IMR-90 (cell line): Measurements from ENCODE around the gene SRPRA. TPM values are rescaled to one million over a fixed set of nuclear protein-coding genes. Genes with fewer than 3 reads are reported as not detected.

Source experiments
- ATAC-seq: fragments of 200-7000 bp; cut with Tn5 transposase; 2 replicates; pipeline ENCODE4 v1.9.1; 2020; ENCODE audit warnings: low read depth, mild to moderate bottlenecking, moderate library complexity
- BruUV-seq: library from RNA; stranded (reverse); fragments of 400-500 nt; replicated peaks from 2 replicates; lab custom pipeline; 2021; lab: Mats Ljungman, UMichigan
- CTCF ChIA-PET: fragments of 300-600 bp; formaldehyde crosslinking; extraction: SDS; loops from one replicate; lab custom pipeline; 2021; ENCODE audit warnings: antibody characterized with exemption; lab: Yijun Ruan, JAX
- POLR2A ChIA-PET: fragments of 300-600 bp; sonication (Branson Sonifier 250); formaldehyde crosslinking; loops from one replicate; lab custom pipeline; 2022; ENCODE audit warnings: antibody characterized with exemption; ENCODE audit not compliant: unreplicated experiment; lab: Charles Lee
- DNase-seq: peaks from one replicate; pipeline ENCODE4 v3.0.0; 2013
- H2AFZ ChIP-seq: replicated peaks from 2 replicates; pipeline ENCODE3; 2013; ENCODE audit warnings: low read length, mild to moderate bottlenecking; ENCODE audit not compliant: poor library complexity
- H2AK5ac ChIP-seq: 2 replicates; pipeline ENCODE4 v1.6.1; 2013; ENCODE audit warnings: low read depth, low read length, inconsistent platforms
- H2AK9ac ChIP-seq: replicated peaks from 2 replicates; pipeline ENCODE3; 2013; ENCODE audit warnings: mild to moderate bottlenecking, low read depth, low read length, moderate library complexity; ENCODE audit not compliant: poor library complexity
- H2BK120ac ChIP-seq: 2 replicates; pipeline ENCODE4 v1.6.1; 2013; ENCODE audit warnings: low read depth, low read length, inconsistent platforms
- H2BK15ac ChIP-seq: 3 replicates; pipeline ENCODE4 v1.6.1; 2013; ENCODE audit warnings: low read depth, low read length, inconsistent platforms
- H2BK20ac ChIP-seq: 2 replicates; pipeline ENCODE4 v1.6.1; 2013; ENCODE audit warnings: low read depth, mild to moderate bottlenecking, inconsistent platforms, low read length, moderate library complexity
- H2BK5ac ChIP-seq: 2 replicates; pipeline ENCODE4 v1.6.1; 2013; ENCODE audit warnings: mild to moderate bottlenecking, low read depth, low read length, inconsistent platforms; ENCODE audit not compliant: poor library complexity, severe bottlenecking
- H3K14ac ChIP-seq: replicated peaks from 2 replicates; pipeline ENCODE4 v1.6.1; 2013; ENCODE audit warnings: low read depth, low read length, inconsistent platforms
- H3K18ac ChIP-seq: 2 replicates; pipeline ENCODE4 v1.6.1; 2013; ENCODE audit warnings: low read depth, low read length, control low read depth
- H3K23ac ChIP-seq: 2 replicates; pipeline ENCODE4 v1.6.1; 2013; ENCODE audit warnings: low read depth, low read length, inconsistent platforms
- H3K27ac ChIP-seq: 2 replicates; pipeline ENCODE4 v1.5.1; 2013; ENCODE audit warnings: mild to moderate bottlenecking, control low read depth, low read length; ENCODE audit not compliant: insufficient read depth
- H3K27me3 ChIP-seq: 2 replicates; pipeline ENCODE4 v1.6.1; 2013; ENCODE audit warnings: low read length; ENCODE audit not compliant: control insufficient read depth, insufficient read depth
- H3K36me3 ChIP-seq: 2 replicates; pipeline ENCODE4 v1.6.1; 2013; ENCODE audit warnings: low read length, mixed read lengths; ENCODE audit not compliant: control insufficient read depth, insufficient read depth
- H3K4ac ChIP-seq: 2 replicates; pipeline ENCODE4 v1.6.1; 2013; ENCODE audit warnings: low read depth, low read length, inconsistent platforms
- H3K4me1 ChIP-seq: 2 replicates; pipeline ENCODE4 v1.6.1; 2013; ENCODE audit warnings: low read length, mixed read lengths; ENCODE audit not compliant: control insufficient read depth, insufficient read depth
- H3K4me2 ChIP-seq: 2 replicates; pipeline ENCODE4 v1.6.1; 2013; ENCODE audit warnings: low read depth, mild to moderate bottlenecking, control low read depth, low read length, moderate library complexity
- H3K4me3 ChIP-seq: 2 replicates; pipeline ENCODE4 v1.5.1; 2013; ENCODE audit warnings: low read depth, mild to moderate bottlenecking, control low read depth, low read length, moderate library complexity; ENCODE audit not compliant: insufficient read depth
- H3K56ac ChIP-seq: 2 replicates; pipeline ENCODE4 v1.6.1; 2013; ENCODE audit warnings: low read length, inconsistent platforms; ENCODE audit not compliant: insufficient read depth; ENCODE audit errors: extremely low read depth
- H3K79me1 ChIP-seq, 2 experiments: 2 replicates each; pipeline ENCODE4 v1.6.1; 2013; ENCODE audit warnings: low read length in 2 of 2, inconsistent platforms in 1 of 2, low read depth in 1 of 2
- H3K9ac ChIP-seq: 2 replicates; pipeline ENCODE4 v1.6.1; 2013; ENCODE audit warnings: low read depth, low read length, control low read depth
- H3K9me1 ChIP-seq: 2 replicates; pipeline ENCODE4 v1.6.1; 2013; ENCODE audit warnings: low read length, inconsistent platforms; ENCODE audit not compliant: insufficient read depth
- H3K9me3 ChIP-seq: 2 replicates; pipeline ENCODE4 v1.6.1; 2013; ENCODE audit warnings: low read length; ENCODE audit not compliant: control insufficient read depth, insufficient read depth
- H4K20me1 ChIP-seq: 2 replicates; pipeline ENCODE4 v1.6.1; 2013; ENCODE audit warnings: low read length, inconsistent platforms; ENCODE audit not compliant: insufficient read depth
- H4K5ac ChIP-seq: 2 replicates; pipeline ENCODE4 v1.6.1; 2013; ENCODE audit warnings: mild to moderate bottlenecking, low read depth, low read length, control low read depth
- H4K8ac ChIP-seq, 2 experiments: 2 replicates each; pipeline ENCODE4 v1.6.1; 2013; ENCODE audit warnings: low read depth in 2 of 2, low read length in 2 of 2, control low read depth in 1 of 2, inconsistent platforms in 1 of 2
- H4K91ac ChIP-seq: 2 replicates; pipeline ENCODE4 v1.6.1; 2013; ENCODE audit warnings: low read depth, low read length, inconsistent platforms; ENCODE audit not compliant: insufficient read depth
- BHLHE40 ChIP-seq: fragments of 150-350 bp; IDR thresholded peaks from 2 replicates; pipeline ENCODE4 v1.6.1; 2016; ENCODE audit warnings: mild to moderate bottlenecking, low read depth, low read length
- CEBPB ChIP-seq: IDR thresholded peaks from 2 replicates; pipeline ENCODE4 v1.6.1; 2012; ENCODE audit warnings: low read depth, low read length, improper control_type of control experiment
- CHD1 ChIP-seq: IDR thresholded peaks from 2 replicates; pipeline ENCODE4 v1.6.1; 2012; ENCODE audit warnings: low read depth, low read length, improper control_type of control experiment
- ELK1 ChIP-seq: fragments of 150-350 bp; IDR thresholded peaks from 2 replicates; pipeline ENCODE4 v1.6.1; 2016; ENCODE audit warnings: low read depth, mild to moderate bottlenecking, low read length, moderate library complexity, borderline replicate concordance
- FOS ChIP-seq: fragments of 150-350 bp; IDR thresholded peaks from 2 replicates; pipeline ENCODE4 v1.6.1; 2016; ENCODE audit warnings: low read depth, low read length
- MAFK ChIP-seq: IDR thresholded peaks from 2 replicates; pipeline ENCODE4 v1.6.1; 2012; ENCODE audit warnings: low read depth, low read length, improper control_type of control experiment
- MAZ ChIP-seq: IDR thresholded peaks from 2 replicates; pipeline ENCODE4 v1.6.1; 2012; ENCODE audit warnings: low read depth, mild to moderate bottlenecking, low read length, improper control_type of control experiment, moderate library complexity, borderline replicate concordance
- MXI1 ChIP-seq: IDR thresholded peaks from 2 replicates; pipeline ENCODE4 v1.6.1; 2012; ENCODE audit warnings: low read depth, mild to moderate bottlenecking, low read length, moderate library complexity, borderline replicate concordance
- NFE2L2 ChIP-seq: fragments of 150-350 bp; IDR thresholded peaks from 2 replicates; pipeline ENCODE4 v1.6.1; 2016; ENCODE audit warnings: low read depth, mild to moderate bottlenecking, low read length
- POLR2A ChIP-seq: IDR thresholded peaks from 2 replicates; pipeline ENCODE4 v1.6.1; 2012; ENCODE audit warnings: mild to moderate bottlenecking, low read depth, low read length
- RAD21 ChIP-seq: IDR thresholded peaks from 2 replicates; pipeline ENCODE4 v1.6.1; 2012; ENCODE audit warnings: low read length, improper control_type of control experiment
- RCOR1 ChIP-seq: IDR thresholded peaks from 2 replicates; pipeline ENCODE4 v1.6.1; 2012; ENCODE audit warnings: mild to moderate bottlenecking, low read length, improper control_type of control experiment; ENCODE audit not compliant: insufficient replicate concordance
- RFX5 ChIP-seq: IDR thresholded peaks from 2 replicates; pipeline ENCODE4 v1.8.0; 2012; ENCODE audit warnings: low read depth, mild to moderate bottlenecking, low read length, moderate library complexity
- SMC3 ChIP-seq: fragments of 150-350 bp; IDR thresholded peaks from 2 replicates; pipeline ENCODE4 v1.6.1; 2016; ENCODE audit warnings: low read depth, mild to moderate bottlenecking, antibody characterized with exemption, low read length, moderate library complexity
- USF2 ChIP-seq: fragments of 150-350 bp; IDR thresholded peaks from 2 replicates; pipeline ENCODE4 v1.6.1; 2017; ENCODE audit warnings: mild to moderate bottlenecking, antibody characterized with exemption, low read length, low read depth
- WGBS, 2 experiments: methylation state at CpG; one replicate each; pipeline versions ENCODE4 v1.1.5 to v1.1.7; 2013; ENCODE audit warnings: missing lambda C conversion rate in 2 of 2; ENCODE audit not compliant: insufficient read length in 1 of 2; ENCODE audit errors: extremely low coverage in 2 of 2; 5-methylcytosine and 5-hydroxymethylcytosine counted together
- dilution Hi-C: fragments of 300-500 bp; cut with HindIII; formaldehyde crosslinking; loops from one replicate; pipeline ENCODE4 v1.14.3; 2018; ENCODE audit warnings: low sequenced_read_pairs; ENCODE audit not compliant: unreplicated experiment
- in situ Hi-C: fragments of 300-500 bp; cut with MboI; formaldehyde crosslinking; loops from 3 replicates; pipeline ENCODE4 v1.14.3; 2019; ENCODE audit warnings: low sequenced_read_pairs, inconsistent platforms, mixed read lengths
- intact Hi-C: fragments of 100-400 bp; cut with micrococcal nuclease; formaldehyde crosslinking; loops from 2 replicates; pipeline ENCODE4 v1.10.0; 2022
- polyA plus RNA-seq, 3 experiments: library from polyadenylated mRNA; depleted of rRNA; stranded (reverse); fragments of >200 nt; gene quantifications; 2 replicates each; pipeline ENCODE4 v1.2.3, GENCODE V29; 2012; ENCODE audit warnings: low replicate concordance in 1 of 3
- total RNA-seq: library from RNA; depleted of rRNA; stranded (reverse); fragments of >200 nt; gene quantifications from 2 replicates; pipeline ENCODE4 v1.2.3, GENCODE V29; 2012
- TF ChIP-seq, protein P1 (sequence below): conservative IDR thresholded peaks from 2 replicates; pipeline ENCODE4 v1.5.1; 2012; ENCODE audit warnings: mild to moderate bottlenecking, low read depth, low read length, improper control_type of control experiment

The SRPRA gene
- total and polyA plus RNA-seq, 2 of the 4 experiments (the other 2 are of a cell fraction) = 108 to 131 TPM

DNA sequence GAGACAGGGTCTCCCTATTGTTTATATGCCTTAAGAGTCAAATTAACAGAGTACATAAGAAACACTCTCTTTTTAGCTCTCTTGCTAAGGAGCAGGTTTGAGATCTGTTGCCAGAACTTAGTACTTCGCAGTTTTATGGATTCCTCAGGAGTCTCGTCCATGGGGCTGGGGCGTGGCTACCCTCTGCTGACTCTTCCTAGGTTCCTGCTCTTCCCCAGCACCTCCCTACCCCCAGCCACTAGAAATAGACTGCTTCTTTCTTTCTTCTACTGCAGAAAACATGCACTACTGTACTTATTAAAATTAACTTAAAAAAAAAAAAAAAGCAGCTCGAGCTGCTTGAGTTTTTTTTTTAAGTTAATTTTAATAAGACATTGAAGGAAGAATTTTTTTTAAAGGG lies 49.1 kb downstream of the SRPRA start:
- Histone ChIP-seq H3K27ac (no peak overlapping the region), H3K79me1 (peaks cover 30 to 59% of the 10 kb centered on the region in 2 experiments), H3K9ac (no peak overlapping the region), H2AK9ac (no peak overlapping the region), H3K56ac (no peak overlapping the region), H3K27me3 (no peaks in the 10 kb centered on the region), H4K8ac (no peak overlapping the region), H3K9me1 (peaks cover 6% of the 10 kb centered on the region; the same call in 1 of the 2 replicates), H4K5ac (no peak overlapping the region), H3K4ac (no peak overlapping the region), H3K18ac (no peak overlapping the region), H3K4me2 (no peak overlapping the region), H2BK20ac (no peak overlapping the region), H3K36me3 (no peaks in the 10 kb centered on the region), H2AFZ (no peak overlapping the region), H2BK120ac (no peak overlapping the region), H3K4me1 (no peaks in the 10 kb centered on the region), H3K23ac (no peak overlapping the region), H3K4me3 (no peak overlapping the region), H4K20me1 (peaks cover 33% of the 10 kb centered on the region), H2AK5ac (no peak overlapping the region), H3K9me3 (no peaks in the 10 kb centered on the region), H2BK5ac (no peak overlapping the region), H4K91ac (no peak overlapping the region), H3K14ac (no peak overlapping the region), H2BK15ac (no peak overlapping the region)
- intact Hi-C loops = no loop called here
- TF ChIP-seq, protein P1, sequence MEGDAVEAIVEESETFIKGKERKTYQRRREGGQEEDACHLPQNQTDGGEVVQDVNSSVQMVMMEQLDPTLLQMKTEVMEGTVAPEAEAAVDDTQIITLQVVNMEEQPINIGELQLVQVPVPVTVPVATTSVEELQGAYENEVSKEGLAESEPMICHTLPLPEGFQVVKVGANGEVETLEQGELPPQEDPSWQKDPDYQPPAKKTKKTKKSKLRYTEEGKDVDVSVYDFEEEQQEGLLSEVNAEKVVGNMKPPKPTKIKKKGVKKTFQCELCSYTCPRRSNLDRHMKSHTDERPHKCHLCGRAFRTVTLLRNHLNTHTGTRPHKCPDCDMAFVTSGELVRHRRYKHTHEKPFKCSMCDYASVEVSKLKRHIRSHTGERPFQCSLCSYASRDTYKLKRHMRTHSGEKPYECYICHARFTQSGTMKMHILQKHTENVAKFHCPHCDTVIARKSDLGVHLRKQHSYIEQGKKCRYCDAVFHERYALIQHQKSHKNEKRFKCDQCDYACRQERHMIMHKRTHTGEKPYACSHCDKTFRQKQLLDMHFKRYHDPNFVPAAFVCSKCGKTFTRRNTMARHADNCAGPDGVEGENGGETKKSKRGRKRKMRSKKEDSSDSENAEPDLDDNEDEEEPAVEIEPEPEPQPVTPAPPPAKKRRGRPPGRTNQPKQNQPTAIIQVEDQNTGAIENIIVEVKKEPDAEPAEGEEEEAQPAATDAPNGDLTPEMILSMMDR = no peak
- TF ChIP-seq USF2 (no peak), RAD21 (no peak), RFX5 (no peak), MAZ (no peak), FOS (no peak), CEBPB (no peak), NFE2L2 (no peak), BHLHE40 (no peak), SMC3 (no peak), RCOR1 (no peak), MXI1 (no peak), CHD1 (no peak), MAFK (no peak), POLR2A (no peak), ELK1 (no peak)
- no peak for ATAC-seq
- 100% methylated on average over 1 of the region's 4 CpGs; no CpG with 5 or more reads in 1 of the 2 experiments for WGBS, 2 experiments
- in situ Hi-C loops = no loop called here
- no peak for DNase-seq
- no TSS peak for BruUV-seq
- POLR2A ChIA-PET = no interaction called here
- dilution Hi-C loops = loop anchor here (25.0 kb wide), 1 partner anchor 307 kb away; the partner anchor contains the start of genes DDX25 and PUS3
- CTCF ChIA-PET = no interaction called here
